Right renal cortex interstitium (tissue), 3 donors: ENCODE results near the gene OR6C65. TPM values are rescaled to one million over a fixed set of nuclear protein-coding genes. Genes with fewer than 3 reads are reported as not detected.
"Not testable (repeated sequence)": the region's sequence is repeated elsewhere in the genome, so short reads cannot be mapped to it uniquely, and the experiment has no call there.

Experiments
- DNase-seq, 3 donors: peaks; one replicate each; pipeline ENCODE4 v3.0.0-alpha.2; 2013; ENCODE audit warnings: low read depth in 3 of 3, low spot score in 2 of 3
- polyA plus RNA-seq, 3 donors: library from polyadenylated mRNA; unstranded; fragments of 120-200 nt; gene quantifications; one replicate each; pipeline ENCODE4 v1.2.1, GENCODE V29; 2013; ENCODE audit not compliant: insufficient read length in 3 of 3

The OR6C65 gene
- not detected for polyA plus RNA-seq

DNA sequence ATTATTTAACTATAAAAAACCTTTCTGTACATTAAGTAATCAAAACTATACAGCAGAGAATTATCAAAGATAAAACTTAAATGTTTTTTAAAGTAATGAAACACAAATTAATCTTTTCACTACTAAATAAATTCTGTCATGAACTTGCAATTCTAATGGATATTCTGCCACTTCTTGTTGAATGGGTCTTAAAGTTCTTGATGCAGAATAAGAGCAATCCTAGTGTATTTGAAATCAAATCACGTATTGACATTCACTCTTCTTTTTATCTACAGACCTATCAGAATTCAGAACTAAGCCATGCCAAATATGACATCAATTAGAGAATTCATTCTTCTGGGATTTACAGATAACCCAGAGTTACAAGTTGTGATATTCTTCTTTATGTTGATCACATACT lies at the start of gene OR6C65:
Gene OR6C65, plus strand, starts transcription at position 301 of the 400 bp plus-strand sequence. Its CDS starts 0 bp downstream, at position 301.
- no peak for DNase-seq

DNA sequence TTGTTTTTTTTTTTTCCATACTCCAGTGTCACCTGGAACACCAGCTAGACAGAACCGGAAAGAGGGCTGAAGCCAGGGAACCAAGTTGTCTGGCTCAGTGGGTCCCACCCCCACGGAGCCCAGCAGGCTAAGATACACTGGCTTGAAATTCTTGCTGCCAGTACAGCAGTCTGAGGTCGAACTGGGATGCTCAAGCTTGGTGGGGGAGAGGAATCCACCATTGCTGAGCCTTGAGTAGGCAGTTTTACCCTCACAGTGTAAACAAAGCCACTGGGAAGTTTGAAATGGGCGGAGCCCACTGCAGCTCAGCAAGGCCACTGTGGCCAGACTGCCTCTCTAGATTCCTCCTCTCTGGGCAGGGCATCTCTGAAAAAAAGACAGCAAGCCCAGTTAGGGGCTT lies 45.0 kb upstream of the OR6C65 start:
- not testable (repeated sequence) for DNase-seq

DNA sequence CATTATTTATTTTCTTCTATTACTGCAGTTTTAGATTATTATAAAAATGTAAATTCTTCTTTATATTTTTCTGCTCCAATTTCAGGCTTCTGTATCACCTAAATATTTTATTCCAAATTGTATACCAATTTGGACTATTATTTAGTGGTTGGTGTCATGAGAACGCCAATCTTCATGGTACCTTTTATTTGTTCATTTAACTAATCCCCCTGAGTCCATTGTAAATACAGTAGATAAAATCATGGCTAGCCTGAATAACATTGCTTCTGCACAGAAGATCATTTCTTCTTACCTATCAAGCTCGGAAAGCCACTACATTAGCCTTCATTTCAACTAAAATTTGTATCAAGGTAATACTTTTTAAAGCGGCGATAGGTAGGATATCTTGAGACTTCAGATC lies 37.7 kb upstream of the OR6C65 start, which contains the start of gene OR6C75:
Gene OR6C75, plus strand, starts transcription at position 301 of the 400 bp plus-strand sequence. CDS start 2,136 bp downstream, outside the sequence.
- DNase-seq = no peak

DNA sequence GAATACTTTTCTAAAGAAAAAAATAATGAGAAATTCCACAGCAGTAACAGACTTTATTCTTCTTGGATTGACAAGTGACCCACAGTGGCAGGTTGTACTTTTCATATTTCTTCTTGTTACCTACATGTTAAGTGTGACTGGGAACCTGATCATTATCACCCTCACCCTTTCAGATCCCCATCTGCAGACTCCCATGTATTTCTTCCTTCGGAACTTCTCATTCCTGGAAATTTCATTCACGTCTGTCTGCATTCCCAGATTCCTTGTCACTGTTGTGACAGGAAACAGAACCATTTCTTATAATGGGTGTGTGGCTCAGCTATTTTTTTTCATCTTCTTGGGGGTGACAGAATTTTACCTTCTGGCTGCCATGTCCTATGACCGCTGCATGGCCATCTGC lies 35.2 kb upstream of the OR6C65 start:
- no peak for DNase-seq

DNA sequence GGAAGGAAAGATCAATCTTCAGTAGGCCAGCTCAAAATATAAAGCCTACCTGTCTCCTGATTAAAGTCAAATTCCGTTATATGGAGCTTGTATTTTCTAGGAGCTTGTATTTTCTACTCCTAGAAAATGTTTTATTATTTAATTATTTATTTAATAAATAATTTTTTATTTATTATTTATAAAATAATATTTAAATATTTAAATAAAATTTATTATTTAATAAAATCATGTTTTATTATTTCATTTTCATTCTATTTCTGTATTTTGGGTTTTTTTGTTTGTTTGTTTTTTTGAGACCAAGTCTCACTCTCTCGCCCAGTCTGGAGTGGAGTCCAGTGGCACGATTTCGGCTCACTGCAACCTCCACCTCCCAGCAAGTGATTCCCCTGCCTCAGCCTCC lies 27.8 kb upstream of the OR6C65 start:
- DNase-seq = no peak

DNA sequence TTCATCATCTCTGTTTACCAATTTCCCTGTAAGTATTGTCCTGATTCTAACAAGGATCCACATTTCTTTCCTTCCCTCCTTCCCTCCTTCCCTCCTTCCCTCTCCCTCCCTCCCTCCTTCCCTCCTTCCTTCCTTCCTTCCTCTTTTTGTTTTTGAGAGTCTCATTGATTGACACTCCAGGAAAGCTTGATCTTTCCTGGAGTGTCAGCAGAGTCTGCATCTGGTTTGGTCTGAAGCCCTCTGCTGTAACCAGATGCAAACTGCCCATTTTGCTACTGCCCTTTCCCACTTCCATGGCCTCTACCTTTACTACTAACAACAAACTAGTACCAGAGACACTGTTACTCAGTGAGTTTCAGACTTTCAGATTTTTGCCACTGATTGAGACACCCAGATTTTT lies 14.4 kb upstream of the OR6C65 start:
- DNase-seq = no peak

DNA sequence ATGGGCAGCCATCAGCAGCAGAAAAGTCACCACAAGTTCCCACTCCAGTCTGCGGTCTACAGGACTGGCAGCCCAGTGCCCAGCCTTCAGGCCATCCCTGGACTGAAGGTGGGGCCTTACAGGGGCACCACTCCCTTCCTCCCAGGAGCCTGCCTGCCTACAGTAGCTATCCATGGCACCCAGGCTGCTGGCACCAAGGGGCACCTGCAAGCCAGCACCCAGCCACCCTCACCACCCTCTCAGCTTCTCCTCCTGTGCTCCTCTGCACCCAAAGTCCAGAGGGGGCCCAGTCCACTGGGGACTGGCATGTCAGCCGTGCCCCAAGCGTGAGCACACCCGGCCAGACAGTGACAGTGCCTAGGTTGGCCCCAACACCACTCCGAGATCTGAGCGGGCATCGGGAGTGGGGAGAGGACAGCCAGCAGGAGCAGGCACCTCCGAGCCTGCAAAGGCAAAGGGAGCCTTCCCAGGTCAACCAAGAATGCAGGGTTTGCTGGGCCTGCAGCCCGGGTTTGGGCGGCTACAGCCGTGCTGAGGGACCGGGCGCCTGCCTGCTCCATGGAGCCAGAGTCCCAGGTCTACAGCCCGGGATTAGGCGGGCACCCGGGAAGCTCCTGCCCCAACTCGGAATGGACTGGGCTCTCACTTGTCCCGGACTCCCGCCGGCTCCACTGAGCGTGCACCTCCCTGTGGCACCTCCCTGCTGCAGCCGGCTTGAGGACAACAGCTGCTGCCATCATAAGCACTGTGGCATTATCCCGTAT lies 8.1 kb upstream of the OR6C65 start:
- no peak for DNase-seq

DNA sequence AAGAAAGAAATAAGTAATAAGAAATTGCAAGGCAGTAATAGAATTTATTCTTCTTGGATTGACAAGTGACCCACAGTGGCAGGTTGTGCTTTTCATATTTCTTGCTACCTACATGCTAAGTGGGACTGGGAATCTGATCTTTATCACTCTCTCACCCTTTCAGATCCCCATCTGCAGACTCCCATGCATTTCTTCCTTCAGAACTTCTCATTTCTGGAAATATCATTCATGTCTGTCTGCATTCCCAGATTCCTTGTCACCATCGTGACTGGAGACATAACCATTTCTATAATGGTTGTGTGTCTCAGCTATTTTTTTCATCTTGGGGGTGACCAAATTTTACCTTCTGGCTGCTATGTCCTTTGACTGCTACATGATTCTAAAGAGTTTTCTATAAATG lies 4.0 kb upstream of the OR6C65 start:
- no peak for DNase-seq

DNA sequence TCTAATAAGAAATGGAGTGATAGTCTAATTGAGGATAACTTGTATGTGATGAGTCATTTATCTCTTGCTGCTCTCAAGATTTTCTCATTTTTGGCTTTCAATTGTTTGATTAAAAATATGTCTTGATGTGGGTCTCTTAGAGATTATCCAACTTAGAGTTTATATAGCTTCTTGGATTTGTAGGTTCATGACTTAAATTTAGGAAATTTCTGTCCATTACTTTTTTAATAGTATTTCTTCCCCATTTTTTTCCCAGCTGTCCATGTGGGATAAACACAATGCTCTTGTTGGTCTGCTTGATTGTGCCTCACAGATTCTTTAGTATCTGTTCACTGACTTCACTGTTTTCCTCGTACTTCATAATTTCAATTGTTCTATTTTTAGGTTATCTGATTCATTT lies 7.5 kb downstream of the OR6C65 start:
- no peak for DNase-seq

DNA sequence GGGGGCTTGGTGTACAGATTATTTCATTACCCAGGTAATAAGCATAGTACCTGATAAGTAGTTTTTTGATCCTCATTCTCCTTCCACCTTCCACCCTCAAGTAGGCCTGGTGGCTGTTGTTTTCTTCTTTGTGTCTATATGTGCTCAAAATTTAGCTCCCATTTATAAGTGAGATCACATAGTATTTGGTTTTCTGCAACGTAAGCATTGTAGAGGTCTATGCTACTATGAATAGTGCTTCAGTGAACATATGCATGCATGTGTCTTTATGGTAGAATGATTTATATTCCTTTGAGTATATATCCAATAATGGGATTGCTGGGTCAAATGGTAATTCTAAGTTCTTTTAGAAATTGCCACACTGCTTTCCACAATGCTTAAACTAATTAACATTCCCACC lies 8.8 kb downstream of the OR6C65 start:
- DNase-seq = not testable (repeated sequence)

DNA sequence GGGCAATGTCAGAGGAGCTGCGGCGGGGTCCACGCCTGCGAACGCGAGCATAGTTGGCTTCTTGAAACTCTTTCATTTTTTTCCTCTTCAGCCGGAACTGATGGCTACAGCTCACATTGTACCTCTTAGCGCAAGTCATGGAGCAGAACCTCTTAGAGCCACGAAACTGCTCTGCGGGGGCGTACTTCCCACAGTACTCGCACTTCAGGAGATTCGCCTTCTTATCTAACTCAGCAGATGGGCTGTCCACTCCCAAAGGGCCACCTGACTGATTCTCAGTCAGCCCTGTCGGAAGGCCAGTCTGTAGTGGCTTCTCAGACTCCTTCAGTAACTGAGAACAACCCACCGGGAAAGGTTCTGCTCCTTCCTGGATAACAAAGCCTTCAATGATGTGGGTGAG lies 11.8 kb downstream of the OR6C65 start:
- not testable (repeated sequence) for DNase-seq

DNA sequence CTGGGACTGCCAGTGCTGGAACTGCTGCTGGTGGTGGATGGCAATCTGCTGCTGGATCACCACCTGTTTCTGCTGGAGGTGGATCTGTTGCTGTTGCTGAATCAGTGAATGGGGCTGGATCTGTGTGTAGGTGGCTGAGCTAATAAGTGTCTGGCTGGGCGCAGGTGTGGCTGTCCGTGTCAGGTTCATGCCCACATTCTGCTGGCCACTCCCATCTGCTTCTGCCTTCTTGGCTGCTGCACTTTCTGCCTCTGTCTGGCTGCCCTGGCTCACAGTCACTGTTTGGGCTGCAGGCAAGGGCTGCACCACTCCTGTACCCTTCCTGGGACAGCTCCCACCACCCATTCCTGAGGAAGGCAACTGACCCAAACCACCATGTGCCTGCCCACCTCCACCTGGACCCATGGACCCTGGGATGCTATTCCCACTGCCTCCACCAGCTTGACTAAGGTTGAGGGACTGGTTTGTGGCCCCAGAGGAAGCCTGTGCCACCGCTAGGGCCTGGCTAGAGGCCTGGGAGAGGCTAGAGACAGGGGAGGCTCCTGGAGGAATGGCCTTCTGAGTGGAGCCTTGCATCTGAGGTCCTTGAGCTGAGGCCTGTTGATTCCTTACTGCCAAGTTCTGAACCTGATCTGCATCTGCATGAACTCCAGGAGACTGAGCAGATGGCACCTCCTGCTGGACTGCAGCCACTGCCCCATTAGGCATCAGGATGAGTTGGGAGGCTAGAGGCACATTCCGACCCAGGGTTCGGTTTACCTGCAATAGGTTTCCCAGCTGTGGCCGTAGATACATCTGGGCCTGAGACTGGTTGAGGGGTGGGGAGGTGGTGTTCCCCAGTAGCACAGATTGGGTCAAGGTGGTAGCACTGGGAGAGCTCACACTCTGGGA lies 13.4 kb downstream of the OR6C65 start:
- DNase-seq = not testable (repeated sequence)

DNA sequence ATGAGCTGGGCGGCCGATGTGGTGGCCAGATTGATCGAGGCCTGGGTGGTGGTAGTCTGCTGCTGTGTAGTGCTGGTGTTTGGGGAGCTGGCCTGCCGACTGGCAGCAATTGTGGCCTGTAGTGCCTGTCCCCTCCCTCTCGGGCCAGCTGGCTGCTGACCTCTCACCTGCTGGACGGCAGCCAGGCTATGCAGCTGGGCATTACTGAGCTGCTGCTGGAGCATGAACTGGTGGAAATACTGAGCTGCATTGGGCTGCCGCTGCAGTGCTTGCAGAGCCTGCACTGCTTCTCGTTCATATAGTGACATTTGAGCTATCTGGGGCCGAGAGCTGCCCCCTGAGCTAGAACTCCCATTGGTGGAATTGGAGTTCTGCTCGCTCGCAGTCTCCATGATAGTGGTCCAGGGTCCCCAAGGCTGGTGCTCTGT lies 14.1 kb downstream of the OR6C65 start:
- not testable (repeated sequence) for DNase-seq

DNA sequence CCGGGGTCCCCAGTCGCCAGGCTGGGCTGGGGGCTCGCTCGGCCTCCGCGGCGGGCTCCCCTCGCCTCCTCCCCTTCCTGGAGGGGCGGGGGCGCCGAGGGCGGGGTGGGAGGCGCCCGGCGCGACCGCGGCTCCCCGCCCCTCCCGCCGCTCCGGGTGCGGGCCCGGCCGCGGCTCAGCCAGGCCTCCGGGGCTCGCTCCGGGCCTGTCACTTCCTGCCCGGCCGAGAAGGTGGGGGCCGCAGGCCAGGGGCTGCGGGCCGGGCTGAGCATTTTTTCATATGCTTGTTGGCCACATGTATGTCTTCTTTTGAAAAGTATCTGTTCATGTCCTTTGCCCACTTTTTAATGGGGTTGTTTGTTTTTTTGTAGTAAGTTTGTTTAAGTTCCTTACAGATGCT lies 14.6 kb downstream of the OR6C65 start:
- DNase-seq = not testable (repeated sequence)

DNA sequence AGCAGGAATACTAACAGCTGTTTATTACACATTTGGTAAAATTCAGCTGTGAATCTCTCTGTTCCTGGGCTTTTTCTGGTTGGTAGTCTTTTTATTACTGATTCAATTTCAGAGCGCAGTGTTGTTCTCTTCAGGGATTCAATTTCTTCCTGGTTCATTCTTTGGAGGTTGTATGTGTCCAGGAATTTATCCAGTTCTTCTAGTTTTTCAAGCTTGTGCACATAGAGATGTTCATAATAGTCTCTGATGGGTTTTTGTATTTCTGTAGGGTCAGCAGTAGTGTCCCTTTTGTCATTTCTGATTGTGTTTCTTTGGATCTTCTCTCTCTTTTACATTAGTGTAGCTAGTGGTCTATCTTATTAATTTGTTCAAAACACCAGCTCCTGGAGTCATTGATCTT lies 16.6 kb downstream of the OR6C65 start:
- DNase-seq = no peak

DNA sequence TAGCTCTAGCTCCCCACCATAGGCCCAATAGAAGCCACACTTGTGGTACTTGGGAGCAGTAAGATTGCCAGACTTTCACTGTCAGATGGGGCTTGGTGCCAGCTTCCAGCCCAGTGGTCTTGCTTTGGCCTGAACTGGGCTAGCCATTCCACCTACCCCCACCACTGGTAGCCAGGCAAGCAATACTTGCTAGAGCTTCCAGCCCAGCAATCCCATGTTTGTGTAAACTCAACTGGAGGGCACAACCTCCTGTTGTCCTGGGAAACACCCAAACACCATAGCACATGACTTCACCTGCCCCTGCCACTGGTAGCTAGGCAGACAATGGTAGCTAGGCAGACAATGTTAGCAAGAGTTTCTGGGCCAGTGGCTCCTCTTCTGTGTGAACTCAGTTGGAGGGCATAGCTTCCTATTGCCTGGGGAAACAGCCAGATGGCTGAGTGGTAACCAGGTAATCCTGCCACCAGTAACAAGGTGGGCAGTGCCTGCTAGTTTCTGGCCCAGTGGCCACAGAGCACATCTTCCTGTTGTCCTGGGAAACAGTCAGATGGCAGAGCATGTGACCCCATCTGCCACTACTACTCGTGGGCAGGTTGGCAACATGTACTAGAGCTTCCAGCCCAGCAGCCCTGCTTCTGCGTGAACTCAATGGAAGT lies 20.1 kb downstream of the OR6C65 start:
- no peak for DNase-seq

DNA sequence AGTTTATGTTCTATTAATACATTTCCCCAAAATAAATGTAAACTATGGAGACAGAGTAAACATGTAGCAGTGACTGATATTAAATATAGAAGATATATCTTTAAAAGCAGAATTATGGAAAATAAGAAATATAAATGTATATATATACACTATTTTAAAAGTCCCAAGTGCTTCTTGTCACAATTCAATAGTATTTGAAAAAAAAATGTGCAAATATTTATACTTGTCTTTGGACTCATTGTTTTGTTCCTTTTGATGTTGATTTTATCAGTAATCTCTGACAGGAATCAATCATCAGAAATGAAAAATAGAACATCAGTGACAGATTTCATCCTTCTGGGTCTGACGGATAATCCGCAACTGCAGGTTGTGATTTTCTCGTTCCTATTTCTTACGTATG lies 25.6 kb downstream of the OR6C65 start, which contains the start of gene OR6C76:
Gene OR6C76, plus strand, starts transcription at position 301 of the 400 bp plus-strand sequence. Its CDS starts 0 bp downstream, at position 301.
- DNase-seq = no peak

DNA sequence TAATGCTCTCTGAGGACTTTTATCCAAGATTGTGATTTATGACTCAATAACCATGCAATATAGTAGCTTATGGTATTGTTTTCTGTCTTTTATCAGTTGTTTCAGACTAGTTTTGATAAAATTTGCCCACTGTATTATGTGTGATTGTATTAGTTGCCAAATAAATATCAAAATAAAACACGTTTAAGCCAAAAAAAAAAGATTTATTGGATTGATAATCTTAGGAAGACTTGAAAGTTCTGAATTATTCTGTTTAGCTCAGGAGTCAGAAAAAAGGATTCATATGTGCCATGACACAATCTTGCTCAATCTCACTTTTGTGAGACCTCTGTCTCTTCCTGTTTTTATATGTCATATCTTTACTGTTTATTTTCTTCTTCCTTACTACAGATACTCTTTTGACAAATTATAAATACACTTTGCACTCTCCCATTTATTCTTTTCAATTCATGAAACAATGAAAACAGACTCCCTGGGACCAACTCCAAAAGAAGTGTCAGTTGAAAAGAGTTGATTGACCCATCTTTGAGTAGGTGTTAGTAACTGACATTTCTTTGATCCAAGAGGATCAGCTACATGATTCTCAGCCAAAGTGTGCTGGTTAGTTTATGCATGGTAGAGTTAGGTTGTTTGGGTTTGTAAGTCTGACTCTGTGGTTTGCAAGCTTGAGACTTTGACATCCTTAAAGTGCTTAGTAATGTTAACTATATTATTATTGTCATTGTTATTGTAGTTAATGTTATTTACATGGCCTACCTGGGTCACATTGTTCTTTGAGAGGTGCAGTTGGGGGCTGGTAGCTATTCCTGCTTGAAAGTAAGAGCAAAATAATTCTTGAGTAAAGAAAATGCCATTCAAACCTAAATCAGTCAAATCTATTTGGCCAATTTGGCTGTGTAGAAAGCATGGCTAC lies 28.3 kb downstream of the OR6C65 start:
- DNase-seq = no peak

DNA sequence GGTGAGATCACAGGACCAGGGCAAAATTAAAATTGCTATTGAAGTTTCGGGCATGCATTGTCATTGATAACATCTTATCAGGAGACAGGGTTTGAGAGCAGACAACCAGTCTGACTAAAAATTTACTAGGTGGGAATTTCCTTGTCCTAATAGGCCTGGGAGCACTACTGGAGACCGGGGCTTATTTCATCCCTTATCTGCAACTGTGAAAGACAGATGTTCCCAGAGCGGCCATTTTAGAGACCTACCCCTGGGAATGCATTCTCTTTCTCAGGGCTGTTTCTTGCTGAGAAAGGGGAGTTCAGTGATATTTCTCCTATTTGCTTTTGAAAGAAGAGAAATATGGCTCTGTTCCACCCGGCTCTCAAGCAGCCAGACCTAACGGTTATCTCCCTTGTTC lies 40.9 kb downstream of the OR6C65 start:
- DNase-seq = not testable (repeated sequence)

DNA sequence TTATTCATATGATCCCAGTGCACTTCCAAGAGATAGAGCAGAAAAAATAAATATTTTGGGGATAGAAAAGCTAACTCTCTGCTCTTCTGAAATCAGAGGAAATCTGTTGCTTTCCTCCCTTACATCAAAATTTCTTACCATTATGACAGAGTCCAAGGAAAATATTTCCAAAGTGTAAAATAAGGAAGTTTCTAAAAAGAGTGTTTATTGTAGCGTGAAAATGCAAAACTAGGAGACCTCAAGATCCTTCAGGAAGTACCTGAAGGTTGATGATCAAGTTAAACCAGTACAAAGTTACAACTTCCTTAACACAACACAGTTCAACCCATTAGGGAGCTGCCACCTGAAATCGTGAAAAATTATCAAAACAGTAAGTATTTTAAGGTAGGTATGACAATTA lies 43.4 kb downstream of the OR6C65 start, which contains the start of gene OR6C2:
Gene OR6C2, plus strand, starts transcription at position 301 of the 400 bp plus-strand sequence. CDS start 8,138 bp downstream, outside the sequence.
- no peak for DNase-seq
